HG03520 (cell line): ENCODE data around the gene GTF2I.
"Not testable (repeated sequence)": the region's sequence is repeated elsewhere in the genome, so short reads cannot be mapped to it uniquely, and the experiment has no call there.

ENCODE experiments used
- ATAC-seq: cut with Tn5 transposase; IDR thresholded peaks from one replicate; pipeline ENCODE4 v1.9.1; 2021; ENCODE audit warnings: mild to moderate bottlenecking, moderate library complexity; ENCODE audit not compliant: unreplicated experiment

GTF2I gene

DNA sequence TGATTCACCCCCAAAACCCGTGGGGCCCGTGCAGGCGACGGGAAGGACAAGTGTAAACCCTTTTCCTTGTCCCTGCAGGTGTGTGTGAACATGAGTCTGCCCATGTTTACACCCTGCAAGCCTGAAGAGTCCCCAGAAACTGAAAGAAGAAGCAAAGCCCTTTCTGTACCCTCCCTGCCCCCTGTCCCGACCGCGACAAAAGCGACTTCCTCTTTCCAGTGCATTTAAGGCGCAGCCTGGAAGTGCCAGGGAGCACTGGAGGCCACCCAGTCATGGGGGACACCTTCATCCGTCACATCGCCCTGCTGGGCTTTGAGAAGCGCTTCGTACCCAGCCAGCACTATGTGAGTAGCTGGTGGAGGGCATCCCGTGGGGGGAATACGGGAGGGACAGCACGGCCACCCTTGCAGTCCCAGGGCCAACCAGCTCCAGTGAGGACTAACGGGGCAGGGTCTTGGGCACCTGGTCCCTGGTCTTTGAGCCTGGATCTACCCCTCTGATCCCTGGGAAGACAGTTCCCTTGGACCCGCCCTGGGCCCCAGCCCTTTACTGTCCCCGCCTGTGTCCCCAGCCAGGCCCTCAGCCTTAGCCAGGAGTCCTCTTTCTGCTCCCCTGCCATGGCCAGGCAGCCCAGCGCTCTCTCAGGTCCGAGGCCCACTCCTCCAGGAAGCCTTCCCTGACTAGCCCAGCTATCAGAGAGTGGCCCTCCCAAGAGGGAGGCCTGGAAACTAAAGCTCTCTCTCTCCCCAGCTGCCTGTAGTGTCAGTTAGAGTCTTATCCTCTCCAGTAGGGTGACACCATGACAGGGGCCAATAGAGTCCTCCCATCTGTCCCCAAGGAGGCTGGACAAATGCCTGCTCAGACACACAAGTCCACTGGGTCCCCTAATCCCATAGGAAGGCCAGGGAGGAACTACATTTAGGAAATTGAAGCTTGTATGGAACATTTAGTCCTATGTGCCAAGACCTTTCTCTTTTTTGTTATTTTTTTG is 116.5 kb downstream of the GTF2I start, which contains the start of gene NCF1:
TSS of gene NCF1 (plus strand) at position 252 of the 991 bp plus-strand sequence. CDS start at position 273, 21 bp downstream.
- peak; percentile 77 for ATAC-seq

DNA sequence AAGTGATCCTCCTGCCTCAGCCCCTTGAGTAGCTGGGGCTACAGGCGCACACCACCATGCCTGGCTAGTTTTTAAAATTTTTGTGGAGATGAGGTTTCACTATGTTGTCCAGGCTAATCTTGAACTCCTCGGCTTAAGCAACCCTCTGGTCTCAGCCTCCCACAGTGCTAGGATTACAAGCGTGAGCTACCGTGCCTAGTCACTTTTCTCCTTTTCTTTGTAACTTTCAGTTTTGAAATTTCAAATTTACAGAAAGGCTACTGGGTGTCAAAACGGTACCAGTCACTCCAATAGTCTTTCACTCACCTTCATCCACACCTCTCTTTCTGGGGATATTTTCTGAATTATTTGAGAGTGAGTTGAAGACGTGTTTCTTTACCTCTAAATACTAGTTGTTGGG is 117.6 kb downstream of the GTF2I start:
- ATAC-seq, result not testable (repeated sequence)

DNA sequence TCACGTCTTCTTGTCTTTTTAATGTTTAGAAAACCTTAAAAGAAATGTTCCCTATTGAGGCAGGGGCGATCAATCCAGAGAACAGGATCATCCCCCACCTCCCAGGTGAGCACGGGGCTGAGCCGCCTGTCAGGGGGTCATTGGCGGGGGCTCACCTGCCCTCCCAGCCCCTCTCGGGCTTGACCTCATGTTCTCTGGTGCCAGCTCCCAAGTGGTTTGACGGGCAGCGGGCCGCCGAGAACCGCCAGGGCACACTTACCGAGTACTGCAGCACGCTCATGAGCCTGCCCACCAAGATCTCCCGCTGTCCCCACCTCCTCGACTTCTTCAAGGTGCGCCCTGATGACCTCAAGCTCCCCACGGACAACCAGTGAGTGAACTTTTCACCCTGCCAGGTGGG is 121.5 kb downstream of the GTF2I start:
- ATAC-seq, result not testable (repeated sequence)

DNA sequence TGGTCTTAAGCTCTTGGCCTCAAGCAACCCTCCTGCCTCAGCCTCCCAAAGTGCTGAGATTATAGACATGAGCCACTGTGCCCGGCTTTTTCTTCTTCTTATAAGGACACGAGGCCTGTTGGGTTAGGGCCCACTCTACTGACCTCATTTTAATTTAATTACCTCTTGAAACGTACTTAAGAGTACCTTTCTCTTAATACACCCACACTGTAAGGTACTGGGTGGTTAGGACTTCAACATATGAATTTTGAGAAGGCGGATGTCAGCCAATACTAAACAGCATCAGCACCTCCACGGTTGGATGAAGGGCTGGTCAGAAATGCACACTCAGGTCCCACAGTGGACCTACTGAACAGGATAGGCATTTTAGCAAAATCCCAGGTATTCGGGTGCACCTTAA is 124.2 kb downstream of the GTF2I start:
- not testable (repeated sequence) for ATAC-seq

DNA sequence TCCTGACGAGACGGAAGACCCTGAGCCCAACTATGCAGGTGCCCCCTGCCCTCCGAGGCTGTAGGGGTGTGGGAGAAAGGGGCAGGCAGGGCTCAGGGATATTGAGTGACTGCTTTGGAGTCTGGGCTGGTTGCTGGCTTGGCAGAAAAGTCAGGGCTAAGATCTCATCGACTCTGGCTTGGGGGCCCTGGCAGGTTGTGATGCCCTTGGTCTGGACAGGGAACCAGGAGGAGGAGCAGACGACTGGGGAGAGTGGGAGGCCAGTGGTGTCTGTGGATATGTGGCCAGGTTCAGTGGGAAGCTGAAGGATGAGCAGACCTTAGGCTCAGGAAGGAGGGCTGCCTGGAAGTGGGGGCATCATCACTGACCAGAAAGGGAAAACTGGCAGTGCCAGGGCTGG is 126.1 kb downstream of the GTF2I start:
- not testable (repeated sequence) for ATAC-seq

DNA sequence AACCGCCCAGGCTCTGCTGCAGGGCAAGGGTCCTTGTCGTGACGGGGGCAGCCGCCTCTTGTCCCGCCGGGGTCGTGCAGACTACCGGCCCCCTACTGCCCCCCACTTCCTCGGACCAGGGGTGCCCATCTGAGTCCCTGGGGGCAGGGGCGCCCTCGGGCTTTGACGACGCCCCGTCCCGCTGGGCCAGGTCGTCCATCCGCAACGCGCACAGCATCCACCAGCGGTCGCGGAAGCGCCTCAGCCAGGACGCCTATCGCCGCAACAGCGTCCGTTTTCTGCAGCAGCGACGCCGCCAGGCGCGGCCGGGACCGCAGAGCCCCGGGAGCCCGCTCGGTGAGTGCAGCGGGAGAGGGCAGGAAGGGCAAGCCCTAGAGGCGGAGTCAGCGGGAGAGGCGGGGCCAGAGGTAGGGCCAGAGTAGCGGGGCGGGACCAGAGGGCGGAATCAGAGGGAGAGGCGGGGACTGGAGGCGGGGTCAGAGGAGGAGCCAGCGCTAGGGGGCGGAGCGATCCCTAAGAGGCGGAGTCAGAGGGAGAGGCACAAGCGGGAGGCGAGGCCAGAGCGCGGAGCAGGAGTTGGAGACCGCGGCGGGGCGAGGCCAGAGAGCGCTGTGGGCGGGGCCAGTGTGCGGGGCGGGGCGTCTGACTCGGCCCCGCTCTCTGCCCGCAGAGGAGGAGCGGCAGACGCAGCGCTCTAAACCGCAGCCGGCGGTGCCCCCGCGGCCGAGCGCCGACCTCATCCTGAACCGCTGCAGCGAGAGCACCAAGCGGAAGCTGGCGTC is 131.0 kb downstream of the GTF2I start:
- peak; percentile 77 for ATAC-seq

DNA sequence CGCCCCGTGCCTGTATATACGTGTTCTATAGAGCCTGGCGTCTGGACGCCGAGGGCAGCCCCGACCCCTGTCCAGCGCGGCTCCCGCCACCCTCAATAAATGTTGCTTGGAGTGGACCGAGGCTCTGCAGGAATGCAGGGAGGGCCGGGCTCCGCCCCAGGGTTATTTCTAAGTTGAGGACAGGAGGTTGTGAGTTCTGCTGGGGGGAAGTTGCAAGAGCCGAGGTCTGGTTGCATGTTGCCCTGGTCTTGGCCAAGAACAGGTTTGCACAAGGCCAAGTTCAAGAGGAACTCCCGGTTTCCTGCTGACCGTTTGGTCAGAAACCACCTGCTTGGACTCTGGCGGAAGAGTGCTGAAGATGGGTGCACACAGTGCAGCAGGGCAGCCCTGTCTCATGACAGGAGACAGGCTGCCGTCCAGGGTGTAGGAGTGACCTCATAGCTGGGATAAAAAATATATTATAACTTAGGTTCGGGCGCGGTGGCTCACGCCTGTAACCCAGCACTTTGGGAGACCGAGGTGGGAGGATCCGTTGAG is 131.8 kb downstream of the GTF2I start:
- ATAC-seq, result not testable (repeated sequence)

DNA sequence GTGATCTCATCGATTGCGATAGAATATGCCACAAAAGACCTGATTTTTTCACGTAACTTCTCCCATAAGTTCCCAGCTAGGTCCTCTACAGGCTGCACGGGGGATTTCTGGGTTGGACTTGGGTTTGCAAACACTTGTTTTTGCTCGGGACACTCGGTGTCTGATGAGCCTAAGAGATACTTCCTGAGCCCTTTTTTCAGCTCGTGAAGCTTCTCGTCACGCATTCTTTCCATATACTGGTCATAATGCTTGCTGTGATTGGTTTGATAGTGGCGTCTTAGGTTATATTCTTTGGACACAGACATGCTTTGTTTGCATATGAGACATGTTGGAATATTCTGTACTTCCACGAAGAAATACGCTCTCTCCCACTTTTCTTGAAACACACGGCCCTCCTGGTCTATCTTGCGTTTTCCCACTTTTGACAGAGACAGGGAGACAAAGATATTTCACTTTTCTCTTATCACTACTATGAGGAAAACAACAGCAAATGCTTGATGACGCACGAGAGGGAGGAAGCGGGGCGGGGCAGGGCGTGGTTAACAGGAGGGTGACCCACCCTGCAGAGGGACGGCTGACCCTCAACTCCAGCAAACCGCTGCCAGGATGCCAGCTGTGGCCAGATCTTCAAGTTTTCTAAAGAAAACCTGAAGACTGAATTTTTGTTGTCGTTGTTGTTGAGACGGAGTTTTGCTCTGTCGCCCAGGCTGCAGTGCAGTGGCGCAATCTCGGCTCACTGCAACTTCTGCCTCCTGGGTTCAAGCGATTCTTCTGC is 140.5 kb downstream of the GTF2I start:
- ATAC-seq, result not testable (repeated sequence)

GRCh38 chr7:74798644-74799043 is 141.1 kb downstream of the GTF2I start:
- ATAC-seq, result not testable (repeated sequence)
